Motor neuron (in vitro differentiated cells): ENCODE data around the gene USP7. TPM values are rescaled to one million over a fixed set of nuclear protein-coding genes. Genes with fewer than 3 reads are reported as not detected.

Experiments
- total RNA-seq, 8 experiments: library from RNA; unstranded; fragments of 300-600 nt; gene quantifications; 2 replicates each; pipeline versions ENCODE4 v1.2.3 to v1.2.4, GENCODE V29; 2022

The USP7 gene
- total RNA-seq, 8 experiments from 2014 or later = 39.1 to 83.0 (median 64.6) TPM

Other genes starting within 250 kb of the USP7 start
- 10 to 100 TPM in 4 of 8 experiments, 1 to 10 TPM in 4; 6.9 to 15.9 (median 10.0) TPM for gene TMEM186, start 166.3 kb downstream of the USP7 start, total RNA-seq
- 10 to 100 TPM; 14.5 to 58.6 (median 34.6) TPM for gene PMM2, start 166.1 kb downstream of the USP7 start, total RNA-seq
- 100 to 1,000 TPM in 1 of 8 experiments, 10 to 100 TPM in 7; 38.5 to 196 (median 69.7) TPM for gene CARHSP1, start 94.9 kb downstream of the USP7 start, total RNA-seq
- under 1 TPM in 3 of 8 experiments, not detected in 5; 0.21 to 0.95 (median 0.63) TPM for gene LITAFD, start 81.6 kb downstream of the USP7 start, total RNA-seq
- 10 to 100 TPM; 31.3 to 74.1 (median 46.4) TPM for gene HAPSTR1, start 127.7 kb upstream of the USP7 start, total RNA-seq